IMR-90 (cell line): ENCODE results near the gene KLK1. TPM values are rescaled to one million over a fixed set of nuclear protein-coding genes. Genes with fewer than 3 reads are reported as not detected.

Experiments used
- ATAC-seq: fragments of 200-7000 bp; cut with Tn5 transposase; 2 replicates; pipeline ENCODE4 v1.9.1; 2020; ENCODE audit warnings: low read depth, mild to moderate bottlenecking, moderate library complexity
- BruUV-seq: library from RNA; stranded (reverse); fragments of 400-500 nt; replicated peaks from 2 replicates; lab custom pipeline; 2021; lab: Mats Ljungman, UMichigan
- CTCF ChIA-PET: fragments of 300-600 bp; formaldehyde crosslinking; extraction: SDS; loops from one replicate; lab custom pipeline; 2021; ENCODE audit warnings: antibody characterized with exemption; lab: Yijun Ruan, JAX
- POLR2A ChIA-PET: fragments of 300-600 bp; sonication (Branson Sonifier 250); formaldehyde crosslinking; loops from one replicate; lab custom pipeline; 2022; ENCODE audit warnings: antibody characterized with exemption; ENCODE audit not compliant: unreplicated experiment; lab: Charles Lee
- DNase-seq: peaks from one replicate; pipeline ENCODE4 v3.0.0; 2013
- H2AFZ ChIP-seq: replicated peaks from 2 replicates; pipeline ENCODE3; 2013; ENCODE audit warnings: low read length, mild to moderate bottlenecking; ENCODE audit not compliant: poor library complexity
- H2AK5ac ChIP-seq: 2 replicates; pipeline ENCODE4 v1.6.1; 2013; ENCODE audit warnings: low read depth, low read length, inconsistent platforms
- H2AK9ac ChIP-seq: replicated peaks from 2 replicates; pipeline ENCODE3; 2013; ENCODE audit warnings: mild to moderate bottlenecking, low read depth, low read length, moderate library complexity; ENCODE audit not compliant: poor library complexity
- H2BK120ac ChIP-seq: 2 replicates; pipeline ENCODE4 v1.6.1; 2013; ENCODE audit warnings: low read depth, low read length, inconsistent platforms
- H2BK15ac ChIP-seq: 3 replicates; pipeline ENCODE4 v1.6.1; 2013; ENCODE audit warnings: low read depth, low read length, inconsistent platforms
- H2BK20ac ChIP-seq: 2 replicates; pipeline ENCODE4 v1.6.1; 2013; ENCODE audit warnings: low read depth, mild to moderate bottlenecking, inconsistent platforms, low read length, moderate library complexity
- H2BK5ac ChIP-seq: 2 replicates; pipeline ENCODE4 v1.6.1; 2013; ENCODE audit warnings: mild to moderate bottlenecking, low read depth, low read length, inconsistent platforms; ENCODE audit not compliant: poor library complexity, severe bottlenecking
- H3K14ac ChIP-seq: replicated peaks from 2 replicates; pipeline ENCODE4 v1.6.1; 2013; ENCODE audit warnings: low read depth, low read length, inconsistent platforms
- H3K18ac ChIP-seq: 2 replicates; pipeline ENCODE4 v1.6.1; 2013; ENCODE audit warnings: low read depth, low read length, control low read depth
- H3K23ac ChIP-seq: 2 replicates; pipeline ENCODE4 v1.6.1; 2013; ENCODE audit warnings: low read depth, low read length, inconsistent platforms
- H3K27ac ChIP-seq: 2 replicates; pipeline ENCODE4 v1.5.1; 2013; ENCODE audit warnings: mild to moderate bottlenecking, control low read depth, low read length; ENCODE audit not compliant: insufficient read depth
- H3K27me3 ChIP-seq: 2 replicates; pipeline ENCODE4 v1.6.1; 2013; ENCODE audit warnings: low read length; ENCODE audit not compliant: control insufficient read depth, insufficient read depth
- H3K36me3 ChIP-seq: 2 replicates; pipeline ENCODE4 v1.6.1; 2013; ENCODE audit warnings: low read length, mixed read lengths; ENCODE audit not compliant: control insufficient read depth, insufficient read depth
- H3K4ac ChIP-seq: 2 replicates; pipeline ENCODE4 v1.6.1; 2013; ENCODE audit warnings: low read depth, low read length, inconsistent platforms
- H3K4me1 ChIP-seq: 2 replicates; pipeline ENCODE4 v1.6.1; 2013; ENCODE audit warnings: low read length, mixed read lengths; ENCODE audit not compliant: control insufficient read depth, insufficient read depth
- H3K4me2 ChIP-seq: 2 replicates; pipeline ENCODE4 v1.6.1; 2013; ENCODE audit warnings: low read depth, mild to moderate bottlenecking, control low read depth, low read length, moderate library complexity
- H3K4me3 ChIP-seq: 2 replicates; pipeline ENCODE4 v1.5.1; 2013; ENCODE audit warnings: low read depth, mild to moderate bottlenecking, control low read depth, low read length, moderate library complexity; ENCODE audit not compliant: insufficient read depth
- H3K56ac ChIP-seq: 2 replicates; pipeline ENCODE4 v1.6.1; 2013; ENCODE audit warnings: low read length, inconsistent platforms; ENCODE audit not compliant: insufficient read depth; ENCODE audit errors: extremely low read depth
- H3K79me1 ChIP-seq, 2 experiments: 2 replicates each; pipeline ENCODE4 v1.6.1; 2013; ENCODE audit warnings: low read length in 2 of 2, inconsistent platforms in 1 of 2, low read depth in 1 of 2
- H3K9ac ChIP-seq: 2 replicates; pipeline ENCODE4 v1.6.1; 2013; ENCODE audit warnings: low read depth, low read length, control low read depth
- H3K9me1 ChIP-seq: 2 replicates; pipeline ENCODE4 v1.6.1; 2013; ENCODE audit warnings: low read length, inconsistent platforms; ENCODE audit not compliant: insufficient read depth
- H3K9me3 ChIP-seq: 2 replicates; pipeline ENCODE4 v1.6.1; 2013; ENCODE audit warnings: low read length; ENCODE audit not compliant: control insufficient read depth, insufficient read depth
- H4K20me1 ChIP-seq: 2 replicates; pipeline ENCODE4 v1.6.1; 2013; ENCODE audit warnings: low read length, inconsistent platforms; ENCODE audit not compliant: insufficient read depth
- H4K5ac ChIP-seq: 2 replicates; pipeline ENCODE4 v1.6.1; 2013; ENCODE audit warnings: mild to moderate bottlenecking, low read depth, low read length, control low read depth
- H4K8ac ChIP-seq, 2 experiments: 2 replicates each; pipeline ENCODE4 v1.6.1; 2013; ENCODE audit warnings: low read depth in 2 of 2, low read length in 2 of 2, control low read depth in 1 of 2, inconsistent platforms in 1 of 2
- H4K91ac ChIP-seq: 2 replicates; pipeline ENCODE4 v1.6.1; 2013; ENCODE audit warnings: low read depth, low read length, inconsistent platforms; ENCODE audit not compliant: insufficient read depth
- BHLHE40 ChIP-seq: fragments of 150-350 bp; IDR thresholded peaks from 2 replicates; pipeline ENCODE4 v1.6.1; 2016; ENCODE audit warnings: mild to moderate bottlenecking, low read depth, low read length
- CEBPB ChIP-seq: IDR thresholded peaks from 2 replicates; pipeline ENCODE4 v1.6.1; 2012; ENCODE audit warnings: low read depth, low read length, improper control_type of control experiment
- FOS ChIP-seq: fragments of 150-350 bp; IDR thresholded peaks from 2 replicates; pipeline ENCODE4 v1.6.1; 2016; ENCODE audit warnings: low read depth, low read length
- MAFK ChIP-seq: IDR thresholded peaks from 2 replicates; pipeline ENCODE4 v1.6.1; 2012; ENCODE audit warnings: low read depth, low read length, improper control_type of control experiment
- MAZ ChIP-seq: IDR thresholded peaks from 2 replicates; pipeline ENCODE4 v1.6.1; 2012; ENCODE audit warnings: low read depth, mild to moderate bottlenecking, low read length, improper control_type of control experiment, moderate library complexity, borderline replicate concordance
- MXI1 ChIP-seq: IDR thresholded peaks from 2 replicates; pipeline ENCODE4 v1.6.1; 2012; ENCODE audit warnings: low read depth, mild to moderate bottlenecking, low read length, moderate library complexity, borderline replicate concordance
- NFE2L2 ChIP-seq: fragments of 150-350 bp; IDR thresholded peaks from 2 replicates; pipeline ENCODE4 v1.6.1; 2016; ENCODE audit warnings: low read depth, mild to moderate bottlenecking, low read length
- RAD21 ChIP-seq: IDR thresholded peaks from 2 replicates; pipeline ENCODE4 v1.6.1; 2012; ENCODE audit warnings: low read length, improper control_type of control experiment
- RFX5 ChIP-seq: IDR thresholded peaks from 2 replicates; pipeline ENCODE4 v1.8.0; 2012; ENCODE audit warnings: low read depth, mild to moderate bottlenecking, low read length, moderate library complexity
- SMC3 ChIP-seq: fragments of 150-350 bp; IDR thresholded peaks from 2 replicates; pipeline ENCODE4 v1.6.1; 2016; ENCODE audit warnings: low read depth, mild to moderate bottlenecking, antibody characterized with exemption, low read length, moderate library complexity
- WGBS, 2 experiments: methylation state at CpG; one replicate each; pipeline versions ENCODE4 v1.1.5 to v1.1.7; 2013; ENCODE audit warnings: missing lambda C conversion rate in 2 of 2; ENCODE audit not compliant: insufficient read length in 1 of 2; ENCODE audit errors: extremely low coverage in 2 of 2; 5-methylcytosine and 5-hydroxymethylcytosine counted together
- dilution Hi-C: fragments of 300-500 bp; cut with HindIII; formaldehyde crosslinking; loops from one replicate; pipeline ENCODE4 v1.14.3; 2018; ENCODE audit warnings: low sequenced_read_pairs; ENCODE audit not compliant: unreplicated experiment
- in situ Hi-C: fragments of 300-500 bp; cut with MboI; formaldehyde crosslinking; loops from 3 replicates; pipeline ENCODE4 v1.14.3; 2019; ENCODE audit warnings: low sequenced_read_pairs, inconsistent platforms, mixed read lengths
- intact Hi-C: fragments of 100-400 bp; cut with micrococcal nuclease; formaldehyde crosslinking; loops from 2 replicates; pipeline ENCODE4 v1.10.0; 2022
- polyA plus RNA-seq, 3 experiments: library from polyadenylated mRNA; depleted of rRNA; stranded (reverse); fragments of >200 nt; gene quantifications; 2 replicates each; pipeline ENCODE4 v1.2.3, GENCODE V29; 2012; ENCODE audit warnings: low replicate concordance in 1 of 3
- total RNA-seq: library from RNA; depleted of rRNA; stranded (reverse); fragments of >200 nt; gene quantifications from 2 replicates; pipeline ENCODE4 v1.2.3, GENCODE V29; 2012
- TF ChIP-seq, protein P1 (sequence below): fragments of 150-350 bp; IDR thresholded peaks from 2 replicates; pipeline ENCODE4 v1.6.1; 2016; ENCODE audit warnings: low read depth, mild to moderate bottlenecking, low read length, moderate library complexity, borderline replicate concordance
- TF ChIP-seq, protein P2 (sequence below): conservative IDR thresholded peaks from 2 replicates; pipeline ENCODE4 v1.5.1; 2012; ENCODE audit warnings: mild to moderate bottlenecking, low read depth, low read length, improper control_type of control experiment

KLK1 gene
- total and polyA plus RNA-seq, 2 of the 4 experiments (the other 2 are of a cell fraction) = not detected

GRCh38 chr19:50861496-50862286 is 38.1 kb upstream of the KLK1 start:
- H4K8ac ChIP-seq = no peak overlapping the region
- H3K79me1 ChIP-seq = no peaks in the 10 kb centered on the region
- no peak overlapping the region for H4K5ac ChIP-seq
- H2BK120ac ChIP-seq = no peak overlapping the region
- BruUV-seq = no TSS peak
- no peak overlapping the region for H2AK5ac ChIP-seq
- no peaks in the 10 kb centered on the region for H3K9me1 ChIP-seq
- H2AK9ac ChIP-seq = no peak overlapping the region
- H4K20me1 ChIP-seq = no peaks in the 10 kb centered on the region
- H3K4me3 ChIP-seq = no peak overlapping the region
- H3K56ac ChIP-seq = no peak overlapping the region
- no peaks in the 10 kb centered on the region for H3K4me1 ChIP-seq
- no peak overlapping the region for H2BK15ac ChIP-seq
- no peak overlapping the region for H3K18ac ChIP-seq
- peaks cover 4% of the 10 kb centered on the region; the same call in 1 of the 2 replicates for H3K27me3 ChIP-seq
- H4K91ac ChIP-seq = no peak overlapping the region
- dilution Hi-C loops = no loop called here
- intact Hi-C loops = no loop called here
- H2BK20ac ChIP-seq = no peak overlapping the region
- ATAC-seq = no peak
- in situ Hi-C loops = no loop called here
- no peak overlapping the region for H3K9ac ChIP-seq
- 0 out of 2 replicates have a peak, but pooled peaks cover 4% of the 10 kb centered on the region for H3K9me3 ChIP-seq
- no peak overlapping the region for H2BK5ac ChIP-seq
- 60% methylated on average over 1 of the region's 7 CpGs; no CpG with 5 or more reads in 1 of the 2 experiments for WGBS, 2 experiments
- no peak for DNase-seq
- no peak overlapping the region for H3K27ac ChIP-seq
- no peaks in the 10 kb centered on the region for H3K36me3 ChIP-seq
- no peak overlapping the region for H2AFZ ChIP-seq
- no peak overlapping the region for H3K14ac ChIP-seq
- no peak overlapping the region for H3K4ac ChIP-seq
- no peak overlapping the region for H3K23ac ChIP-seq
- no peak overlapping the region for H3K4me2 ChIP-seq
- ChIA-PET CTCF (no interaction called here), POLR2A (no interaction called here)
- TF ChIP-seq SMC3 (no peak), NFE2L2 (no peak), RAD21 (no peak), MXI1 (no peak), RFX5 (no peak), CEBPB (no peak), MAFK (no peak), BHLHE40 (no peak), FOS (no peak), MAZ (no peak)
- TF ChIP-seq, protein P1, sequence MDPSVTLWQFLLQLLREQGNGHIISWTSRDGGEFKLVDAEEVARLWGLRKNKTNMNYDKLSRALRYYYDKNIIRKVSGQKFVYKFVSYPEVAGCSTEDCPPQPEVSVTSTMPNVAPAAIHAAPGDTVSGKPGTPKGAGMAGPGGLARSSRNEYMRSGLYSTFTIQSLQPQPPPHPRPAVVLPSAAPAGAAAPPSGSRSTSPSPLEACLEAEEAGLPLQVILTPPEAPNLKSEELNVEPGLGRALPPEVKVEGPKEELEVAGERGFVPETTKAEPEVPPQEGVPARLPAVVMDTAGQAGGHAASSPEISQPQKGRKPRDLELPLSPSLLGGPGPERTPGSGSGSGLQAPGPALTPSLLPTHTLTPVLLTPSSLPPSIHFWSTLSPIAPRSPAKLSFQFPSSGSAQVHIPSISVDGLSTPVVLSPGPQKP = no peak
- TF ChIP-seq, protein P2, sequence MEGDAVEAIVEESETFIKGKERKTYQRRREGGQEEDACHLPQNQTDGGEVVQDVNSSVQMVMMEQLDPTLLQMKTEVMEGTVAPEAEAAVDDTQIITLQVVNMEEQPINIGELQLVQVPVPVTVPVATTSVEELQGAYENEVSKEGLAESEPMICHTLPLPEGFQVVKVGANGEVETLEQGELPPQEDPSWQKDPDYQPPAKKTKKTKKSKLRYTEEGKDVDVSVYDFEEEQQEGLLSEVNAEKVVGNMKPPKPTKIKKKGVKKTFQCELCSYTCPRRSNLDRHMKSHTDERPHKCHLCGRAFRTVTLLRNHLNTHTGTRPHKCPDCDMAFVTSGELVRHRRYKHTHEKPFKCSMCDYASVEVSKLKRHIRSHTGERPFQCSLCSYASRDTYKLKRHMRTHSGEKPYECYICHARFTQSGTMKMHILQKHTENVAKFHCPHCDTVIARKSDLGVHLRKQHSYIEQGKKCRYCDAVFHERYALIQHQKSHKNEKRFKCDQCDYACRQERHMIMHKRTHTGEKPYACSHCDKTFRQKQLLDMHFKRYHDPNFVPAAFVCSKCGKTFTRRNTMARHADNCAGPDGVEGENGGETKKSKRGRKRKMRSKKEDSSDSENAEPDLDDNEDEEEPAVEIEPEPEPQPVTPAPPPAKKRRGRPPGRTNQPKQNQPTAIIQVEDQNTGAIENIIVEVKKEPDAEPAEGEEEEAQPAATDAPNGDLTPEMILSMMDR = no peak
